Gastrocnemius medialis (tissue), 4 donors: ENCODE measurements around the gene GNAO1. TPM values are rescaled to one million over a fixed set of nuclear protein-coding genes. Genes with fewer than 3 reads are reported as not detected.

Experiments
- ATAC-seq, 2 donors: fragments of 150-250 bp; one replicate each; pipeline ENCODE4 v1.9.1; 2016
- DNase-seq, 2 donors: peaks; one replicate each; pipeline ENCODE4 v3.0.0-alpha.2; 2019
- H3K27ac ChIP-seq, 4 donors: fragments of 200-600 bp; sonication (generic); 1 replicate in 1 of 4; 2 replicates in 3 of 4; pipeline ENCODE4 v1.5.1; 2016 to 2018; ENCODE audit warnings: mild to moderate bottlenecking in 2 of 4, moderate library complexity in 1 of 4
- H3K27me3 ChIP-seq, 3 donors: fragments of 200-600 bp; sonication (generic) in 2 of 3; 1 replicate in 1 of 3; 2 replicates in 2 of 3; pipeline versions ENCODE4 v1.5.1 to v1.6.0; 2016 to 2019; ENCODE audit warnings: mild to moderate bottlenecking in 1 of 3, moderate library complexity in 1 of 3
- H3K36me3 ChIP-seq, 2 donors: fragments of 200-600 bp; sonication (generic) in 1 of 2; one replicate each; pipeline ENCODE4 v1.5.1; 2017 to 2018
- H3K4me1 ChIP-seq, 2 donors: fragments of 200-600 bp; sonication (generic) in 1 of 2; one replicate each; pipeline ENCODE4 v1.5.1; 2016 to 2017; ENCODE audit warnings: mild to moderate bottlenecking in 2 of 2
- H3K4me3 ChIP-seq, 4 donors: fragments of 200-600 bp; sonication (generic) in 3 of 4; 1 replicate in 1 of 4; 2 replicates in 3 of 4; pipeline ENCODE4 v1.5.1; 2016 to 2019; ENCODE audit warnings: mild to moderate bottlenecking in 2 of 4
- H3K9me3 ChIP-seq, 3 donors: fragments of 200-600 bp; sonication (generic) in 2 of 3; 1 replicate in 1 of 3; 2 replicates in 2 of 3; pipeline ENCODE4 v1.5.1; 2016 to 2019
- POLR2A ChIP-seq, 2 donors: fragments of 450-650 bp; IDR thresholded peaks; one replicate each; pipeline ENCODE4 v1.6.1; 2017; ENCODE audit warnings: antibody characterized with exemption in 2 of 2, mild to moderate bottlenecking in 2 of 2, moderate library complexity in 2 of 2
- in situ Hi-C, 4 donors: fragments of 200-750 bp; cut with MboI; loops; one replicate each; pipeline versions ENCODE4 v1.15.0 to v1.8.0; 2017; ENCODE audit warnings: low sequenced_read_pairs in 4 of 4
- intact Hi-C: fragments of 100-400 bp; cut with DNase I; formaldehyde crosslinking; loops from one replicate; pipeline ENCODE4 v1.15.1; 2023; ENCODE audit warnings: low total_unique reads
- total RNA-seq, 4 donors: library from RNA; depleted of rRNA; stranded (reverse); fragments of >200 nt; gene quantifications; one replicate each; pipeline versions ENCODE4 v1.1.0 to v1.2.3, GENCODE V29; 2016
- TF ChIP-seq, protein P1 (sequence below), 5 experiments: fragments of 450-650 bp in 3 of 5; fragments of 200-600 bp in 2 of 5; sonication (generic) in 2 of 5; IDR thresholded peaks in 4 of 5; conservative IDR thresholded peaks in 1 of 5; 1 replicate in 4 of 5; 2 replicates in 1 of 5; pipeline ENCODE4 v1.5.1; 2016 to 2019; ENCODE audit warnings: antibody characterized with exemption in 5 of 5, mild to moderate bottlenecking in 3 of 5, moderate library complexity in 3 of 5

Gene GNAO1
- total RNA-seq, 4 donors from 2014 or later, result 0.25 to 2.0 (median 0.79) TPM

GRCh38 chr16:56314244-56314850 is 123.1 kb downstream of the GNAO1 start:
- intact Hi-C loops (no loop called here), in situ Hi-C loops (loop anchor here in 2 of 4 donors (5.0 to 25.0 kb wide), 2 partner anchors 372 to 602 kb away; no protein-coding TSS in a partner anchor)
- TF ChIP-seq POLR2A (IDR thresholded peaks at IDR 0.05), result no peak
- TF ChIP-seq, protein P1, sequence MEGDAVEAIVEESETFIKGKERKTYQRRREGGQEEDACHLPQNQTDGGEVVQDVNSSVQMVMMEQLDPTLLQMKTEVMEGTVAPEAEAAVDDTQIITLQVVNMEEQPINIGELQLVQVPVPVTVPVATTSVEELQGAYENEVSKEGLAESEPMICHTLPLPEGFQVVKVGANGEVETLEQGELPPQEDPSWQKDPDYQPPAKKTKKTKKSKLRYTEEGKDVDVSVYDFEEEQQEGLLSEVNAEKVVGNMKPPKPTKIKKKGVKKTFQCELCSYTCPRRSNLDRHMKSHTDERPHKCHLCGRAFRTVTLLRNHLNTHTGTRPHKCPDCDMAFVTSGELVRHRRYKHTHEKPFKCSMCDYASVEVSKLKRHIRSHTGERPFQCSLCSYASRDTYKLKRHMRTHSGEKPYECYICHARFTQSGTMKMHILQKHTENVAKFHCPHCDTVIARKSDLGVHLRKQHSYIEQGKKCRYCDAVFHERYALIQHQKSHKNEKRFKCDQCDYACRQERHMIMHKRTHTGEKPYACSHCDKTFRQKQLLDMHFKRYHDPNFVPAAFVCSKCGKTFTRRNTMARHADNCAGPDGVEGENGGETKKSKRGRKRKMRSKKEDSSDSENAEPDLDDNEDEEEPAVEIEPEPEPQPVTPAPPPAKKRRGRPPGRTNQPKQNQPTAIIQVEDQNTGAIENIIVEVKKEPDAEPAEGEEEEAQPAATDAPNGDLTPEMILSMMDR (IDR thresholded peaks at IDR 0.05 in 4 of 5, conservative IDR thresholded peaks at IDR 0.05 in 1 of 5), result no peak
- Histone ChIP-seq H3K27ac (no peak overlapping the region), H3K4me3 (no peak overlapping the region), H3K4me1 (peaks cover 0 to 4% of the 10 kb centered on the region in 2 donors), H3K36me3 (no peaks in the 10 kb centered on the region), H3K9me3 (no peaks in the 10 kb centered on the region), H3K27me3 (no peaks in the 10 kb centered on the region)
- ATAC-seq (no peak), DNase-seq (no peak)

DNA sequence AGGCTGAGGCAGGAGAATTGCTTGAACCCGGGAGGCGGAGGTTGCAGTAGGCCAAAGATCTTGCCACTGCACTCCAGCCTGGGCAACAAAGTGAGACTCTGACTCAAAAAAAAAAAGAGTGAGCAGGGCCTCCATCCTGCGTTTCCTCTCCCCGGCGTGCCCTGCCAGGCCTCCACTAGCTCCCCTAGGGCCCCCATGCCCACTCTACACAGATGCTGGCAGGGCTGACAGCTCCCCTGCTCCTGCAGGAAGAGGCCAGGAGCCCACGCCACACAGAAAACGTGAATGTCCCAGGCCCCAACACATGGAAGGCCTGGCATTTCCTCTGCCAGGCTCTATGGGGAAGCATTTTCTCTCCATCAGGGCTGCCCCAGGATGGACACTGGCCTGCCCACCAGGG is 124.7 kb downstream of the GNAO1 start:
- no peak for DNase-seq
- H3K9me3 ChIP-seq, result no peaks in the 10 kb centered on the region
- no peaks in the 10 kb centered on the region for H3K27me3 ChIP-seq
- peaks cover 0 to 4% of the 10 kb centered on the region in 2 donors for H3K4me1 ChIP-seq
- no peak overlapping the region for H3K4me3 ChIP-seq
- intact Hi-C loops, result no loop called here
- ATAC-seq, result no peak
- in situ Hi-C loops, result loop anchor here in 3 of 4 donors (5.0 to 25.0 kb wide), 3 partner anchors 369 to 604 kb away; no protein-coding TSS in a partner anchor
- TF ChIP-seq POLR2A (IDR thresholded peaks at IDR 0.05), result no peak
- H3K36me3 ChIP-seq, result no peaks in the 10 kb centered on the region
- H3K27ac ChIP-seq, result no peak overlapping the region

GRCh38 chr16:56316545-56316944 is 125.3 kb downstream of the GNAO1 start:
- in situ Hi-C loops, result loop anchor here in 3 of 4 donors (5.0 to 25.0 kb wide), 3 partner anchors 369 to 604 kb away; no protein-coding TSS in a partner anchor
- no peak for DNase-seq
- TF ChIP-seq, protein P1 (IDR thresholded peaks at IDR 0.05 in 4 of 5, conservative IDR thresholded peaks at IDR 0.05 in 1 of 5), result no peak
- TF ChIP-seq POLR2A (IDR thresholded peaks at IDR 0.05), result no peak

GRCh38 chr16:56317998-56318826 is 126.9 kb downstream of the GNAO1 start:
- intact Hi-C loops, result loop anchor here (1.0 kb wide), 2 partner anchors 277 to 374 kb away; no protein-coding TSS in a partner anchor
- H3K4me3 ChIP-seq, result peak overlapping the region; percentile 9 to 41 (median 32)
- H3K27ac ChIP-seq, result no peak overlapping the region
- in situ Hi-C loops, result loop anchor here in 3 of 4 donors (5.0 to 25.0 kb wide), 3 partner anchors 371 to 606 kb away; no protein-coding TSS in a partner anchor
- peak; percentile 58 to 72 for DNase-seq
- H3K9me3 ChIP-seq, result no peaks in the 10 kb centered on the region
- no peaks in the 10 kb centered on the region for H3K36me3 ChIP-seq
- peaks cover 0 to 4% of the 10 kb centered on the region in 2 donors for H3K4me1 ChIP-seq
- peak; percentile 87 to 95 for ATAC-seq
- TF ChIP-seq POLR2A (IDR thresholded peaks at IDR 0.05), result no peak
- TF ChIP-seq, protein P1 (IDR thresholded peaks at IDR 0.05 in 4 of 5, conservative IDR thresholded peaks at IDR 0.05 in 1 of 5), result peak; percentile 86 to 96 (median 88)
- no peaks in the 10 kb centered on the region for H3K27me3 ChIP-seq

More at GRCh38 chr16:56316545-56316944, 125.3 kb downstream of the GNAO1 start:
- intact Hi-C loops, result no loop called here
- H3K27ac ChIP-seq, result no peak overlapping the region
- no peaks in the 10 kb centered on the region for H3K9me3 ChIP-seq
- H3K4me1 ChIP-seq, result peaks cover 0 to 4% of the 10 kb centered on the region in 2 donors
- H3K36me3 ChIP-seq, result no peaks in the 10 kb centered on the region
- H3K27me3 ChIP-seq, result no peaks in the 10 kb centered on the region
- ATAC-seq, result no peak
- H3K4me3 ChIP-seq, result no peak overlapping the region

- intact Hi-C loops, result loop anchor here (1.0 kb wide), 2 partner anchors 277 to 374 kb away; no protein-coding TSS in a partner anchor
- DNase-seq, result no peak
- Histone ChIP-seq H3K4me3 (no peak overlapping the region), H3K27ac (no peak overlapping the region), H3K4me1 (peaks cover 0 to 4% of the 10 kb centered on the region in 2 donors), H3K36me3 (no peaks in the 10 kb centered on the region), H3K9me3 (no peaks in the 10 kb centered on the region), H3K27me3 (no peaks in the 10 kb centered on the region)
- ATAC-seq, result no peak
- in situ Hi-C loops, result loop anchor here in 3 of 4 donors (5.0 to 25.0 kb wide), 3 partner anchors 371 to 606 kb away; no protein-coding TSS in a partner anchor
- no peak for TF ChIP-seq POLR2A (IDR thresholded peaks at IDR 0.05)
- TF ChIP-seq, protein P1 (IDR thresholded peaks at IDR 0.05 in 4 of 5, conservative IDR thresholded peaks at IDR 0.05 in 1 of 5), result no peak
Observed at GRCh38 chr16:56318827-56319140, 127.5 kb downstream of the GNAO1 start.
